Transverse colon (tissue), 4 donors: ENCODE measurements around the gene ADCY5.
"Not testable (repeated sequence)": the region's sequence is repeated elsewhere in the genome, so short reads cannot be mapped to it uniquely, and the experiment has no call there.

Source experiments
- CTCF ChIP-seq, 5 experiments: fragments of 200-600 bp in 3 of 5; fragments of 450-650 bp in 2 of 5; sonication (generic) in 3 of 5; IDR thresholded peaks; 1 replicate in 2 of 5; 2 replicates in 3 of 5; pipeline ENCODE4 v1.5.1; 2016 to 2017; ENCODE audit warnings: antibody characterized with exemption in 5 of 5, inconsistent platforms in 3 of 5, mild to moderate bottlenecking in 2 of 5, moderate library complexity in 1 of 5
- EP300 ChIP-seq: sonication (generic); formaldehyde crosslinking; IDR thresholded peaks from one replicate; pipeline ENCODE4 v1.6.1; 2017; ENCODE audit warnings: antibody characterized with exemption, low read depth
- POLR2A ChIP-seq: fragments of 450-650 bp; IDR thresholded peaks from one replicate; pipeline ENCODE4 v1.6.1; 2016; ENCODE audit warnings: antibody characterized with exemption, mild to moderate bottlenecking, moderate library complexity
- POLR2AphosphoS5 ChIP-seq, 3 donors: sonication (generic); formaldehyde crosslinking; IDR thresholded peaks; one replicate each; pipeline ENCODE4 v1.6.1; 2016; ENCODE audit warnings: antibody characterized with exemption in 3 of 3

- not testable (repeated sequence) for TF ChIP-seq CTCF (IDR thresholded peaks at IDR 0.05); POLR2A; POLR2AphosphoS5 (IDR thresholded peaks at IDR 0.05); EP300
These were observed 38.2 kb upstream of the ADCY5 start for GRCh38 chr3:123487063-123487462.
